Spleen (tissue), 7 donors: ENCODE measurements around the gene EXOC3L1.

ENCODE experiments used
- POLR2A ChIP-seq, 3 donors: fragments of 450-650 bp; IDR thresholded peaks; one replicate each; pipeline ENCODE4 v1.5.1; 2017; ENCODE audit warnings: antibody characterized with exemption in 3 of 3, mild to moderate bottlenecking in 1 of 3
- TF ChIP-seq, protein P1 (sequence below), 11 experiments: fragments of 200-600 bp in 7 of 11; fragments of 450-650 bp in 4 of 11; sonication (generic) in 4 of 11; IDR thresholded peaks in 8 of 11; conservative IDR thresholded peaks in 3 of 11; 1 replicate in 7 of 11; 2 replicates in 4 of 11; pipeline versions ENCODE4 v1.4.0 to v1.8.0; 2016 to 2021; ENCODE audit warnings: antibody characterized with exemption in 11 of 11, inconsistent platforms in 4 of 11, mild to moderate bottlenecking in 1 of 11
- donor health status: DM: no; HTN: no; CAD: no; lungs with moderate emphysema.
- donor health status: DM: no; HTN: no; CAD: no.
- donor health status: DM: no; HTN: no; CAD: no.

DNA sequence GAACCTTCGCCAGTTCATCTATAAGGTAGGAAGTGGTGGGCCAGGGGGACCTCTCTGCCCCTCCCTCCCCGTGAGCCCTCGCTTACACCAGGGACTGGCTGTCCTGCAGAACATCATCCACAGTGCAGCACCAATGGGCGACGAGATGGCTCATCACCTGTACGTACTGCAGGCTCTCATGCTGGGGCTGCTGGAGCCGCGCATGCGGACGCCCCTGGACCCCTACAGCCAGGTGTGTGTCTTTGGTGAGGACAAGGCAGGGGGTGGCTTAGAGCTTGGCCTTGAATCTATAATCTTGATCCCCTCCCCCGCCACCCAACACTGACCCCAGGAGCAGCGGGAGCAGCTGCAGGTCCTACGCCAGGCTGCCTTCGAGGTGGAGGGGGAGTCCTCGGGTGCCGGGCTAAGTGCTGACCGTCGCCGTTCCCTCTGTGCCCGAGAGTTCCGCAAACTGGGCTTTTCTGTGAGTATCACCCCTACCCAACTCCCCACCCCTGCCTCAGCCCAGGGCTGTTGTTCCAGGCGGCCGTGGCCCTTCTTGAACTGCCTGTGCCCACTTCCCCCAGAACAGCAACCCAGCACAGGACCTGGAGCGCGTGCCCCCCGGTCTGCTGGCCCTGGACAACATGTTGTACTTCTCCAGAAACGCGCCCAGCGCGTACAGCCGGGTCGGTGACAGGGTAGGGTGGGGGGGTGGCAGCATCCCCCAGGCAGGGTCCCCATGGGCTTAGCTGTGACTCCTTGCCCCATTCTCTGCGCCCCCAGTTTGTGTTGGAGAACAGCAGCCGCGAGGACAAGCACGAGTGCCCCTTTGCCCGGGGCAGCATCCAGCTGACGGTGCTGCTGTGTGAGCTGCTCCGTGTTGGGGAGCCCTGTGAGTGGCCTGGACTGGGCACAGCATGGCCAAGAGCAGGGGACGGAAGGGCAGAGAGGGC is 11.7 kb upstream of the EXOC3L1 start:
- TF ChIP-seq, protein P1, sequence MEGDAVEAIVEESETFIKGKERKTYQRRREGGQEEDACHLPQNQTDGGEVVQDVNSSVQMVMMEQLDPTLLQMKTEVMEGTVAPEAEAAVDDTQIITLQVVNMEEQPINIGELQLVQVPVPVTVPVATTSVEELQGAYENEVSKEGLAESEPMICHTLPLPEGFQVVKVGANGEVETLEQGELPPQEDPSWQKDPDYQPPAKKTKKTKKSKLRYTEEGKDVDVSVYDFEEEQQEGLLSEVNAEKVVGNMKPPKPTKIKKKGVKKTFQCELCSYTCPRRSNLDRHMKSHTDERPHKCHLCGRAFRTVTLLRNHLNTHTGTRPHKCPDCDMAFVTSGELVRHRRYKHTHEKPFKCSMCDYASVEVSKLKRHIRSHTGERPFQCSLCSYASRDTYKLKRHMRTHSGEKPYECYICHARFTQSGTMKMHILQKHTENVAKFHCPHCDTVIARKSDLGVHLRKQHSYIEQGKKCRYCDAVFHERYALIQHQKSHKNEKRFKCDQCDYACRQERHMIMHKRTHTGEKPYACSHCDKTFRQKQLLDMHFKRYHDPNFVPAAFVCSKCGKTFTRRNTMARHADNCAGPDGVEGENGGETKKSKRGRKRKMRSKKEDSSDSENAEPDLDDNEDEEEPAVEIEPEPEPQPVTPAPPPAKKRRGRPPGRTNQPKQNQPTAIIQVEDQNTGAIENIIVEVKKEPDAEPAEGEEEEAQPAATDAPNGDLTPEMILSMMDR (IDR thresholded peaks at IDR 0.05 in 8 of 11, conservative IDR thresholded peaks at IDR 0.05 in 3 of 11) = no peak
- TF ChIP-seq POLR2A (IDR thresholded peaks at IDR 0.05) = no peak
